GM10266 (cell line): ENCODE measurements around the gene PHLDB1.

Experiments used
- DNase-seq: peaks from one replicate; pipeline ENCODE4 v3.0.0; 2012; ENCODE audit errors: extremely low spot score
- CTCF ChIP-seq: IDR thresholded peaks from 2 replicates; pipeline ENCODE4 v1.5.1; 2012; ENCODE audit warnings: mild to moderate bottlenecking, low read depth; ENCODE audit not compliant: control insufficient read depth, insufficient read depth; ENCODE audit errors: missing control alignments

PHLDB1 gene

GRCh38 chr11:118691926-118692830 is 84.8 kb downstream of the PHLDB1 start:
- TF ChIP-seq CTCF = no peak
- no peak for DNase-seq

GRCh38 chr11:118694185-118694584 is 86.8 kb downstream of the PHLDB1 start:
- no peak for TF ChIP-seq CTCF

GRCh38 chr11:118694771-118695170 is 87.4 kb downstream of the PHLDB1 start:
- DNase-seq = no peak

More at GRCh38 chr11:118694185-118694584, 86.8 kb downstream of the PHLDB1 start:
- no peak for DNase-seq

GRCh38 chr11:118696673-118697226 is 89.3 kb downstream of the PHLDB1 start:
- DNase-seq = no peak
- TF ChIP-seq CTCF = no peak

More at GRCh38 chr11:118694771-118695170, 87.4 kb downstream of the PHLDB1 start:
- no peak for TF ChIP-seq CTCF

- DNase-seq = no peak
- TF ChIP-seq CTCF = no peak
These were observed 89.9 kb downstream of the PHLDB1 start for GRCh38 chr11:118697346-118697745.

GRCh38 chr11:118699506-118700220 is 92.2 kb downstream of the PHLDB1 start:
- TF ChIP-seq CTCF = no peak
- no peak for DNase-seq
